Left ventricle myocardium inferior (tissue), 1 donor: ENCODE data around the gene PLRG1. TPM values are rescaled to one million over a fixed set of nuclear protein-coding genes. Genes with fewer than 3 reads are reported as not detected.

Experiments
- DNase-seq: peaks from one replicate; pipeline ENCODE4 v3.0.0-alpha.2; 2020
- H3K27ac ChIP-seq: fragments of 200-600 bp; replicated peaks from 2 replicates; pipeline ENCODE4 v1.8.0; 2021
- H3K27me3 ChIP-seq: fragments of 200-600 bp; 2 replicates; pipeline ENCODE4 v1.8.0; 2021; ENCODE audit warnings: low read depth
- H3K36me3 ChIP-seq: fragments of 200-600 bp; 2 replicates; pipeline ENCODE4 v1.8.0; 2021
- H3K4me1 ChIP-seq: fragments of 200-600 bp; 2 replicates; pipeline ENCODE4 v1.8.0; 2021
- H3K4me3 ChIP-seq: fragments of 200-600 bp; 2 replicates; pipeline ENCODE4 v1.8.0; 2021; ENCODE audit warnings: mild to moderate bottlenecking, moderate library complexity
- H3K9me3 ChIP-seq: fragments of 200-600 bp; replicated peaks from 2 replicates; pipeline ENCODE4 v1.8.0; 2021
- intact Hi-C: fragments of 100-400 bp; cut with micrococcal nuclease; formaldehyde crosslinking; loops from one replicate; pipeline ENCODE4 v1.11.0; 2022
- total RNA-seq: library from RNA; stranded (reverse); fragmentation: NEBNext Ultra II Directional; extraction: Animal tissue kit (Norgen Biotek cat#: 25700); gene quantifications from one replicate; pipeline ENCODE4 v1.2.1, GENCODE V29; 2021
- TF ChIP-seq, protein P1 (sequence below): fragments of 200-600 bp; IDR thresholded peaks from 2 replicates; pipeline ENCODE4 v1.8.0; 2021; ENCODE audit warnings: antibody characterized with exemption, mild to moderate bottlenecking, borderline replicate concordance
- donor health status: DM: no; HTN: yes; CAD: no; lungs with severe emphysema.

The PLRG1 gene
- total RNA-seq, 1 donor from 2014 or later = 37.8 TPM

DNA sequence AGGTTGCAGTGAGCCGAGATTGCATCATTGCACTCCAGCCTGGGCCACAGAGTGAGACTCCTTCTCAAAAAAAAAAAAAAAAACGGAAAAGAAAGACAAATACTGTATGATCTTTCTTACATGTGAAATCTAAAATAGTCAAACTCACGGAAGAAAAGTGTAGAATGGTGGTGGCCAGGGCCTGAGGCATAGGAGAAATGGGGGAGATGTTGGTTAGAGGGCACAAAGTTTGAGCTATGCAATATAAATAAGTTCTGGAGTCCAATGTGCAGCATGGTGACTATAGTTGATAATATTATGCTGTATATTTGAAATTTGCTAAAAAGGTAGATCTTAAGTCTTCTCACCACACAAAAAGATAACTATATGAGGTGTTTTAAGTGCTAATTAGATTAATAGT lies 41.7 kb upstream of the PLRG1 start:
- H3K4me3 ChIP-seq = no peak overlapping the region
- no peaks in the 10 kb centered on the region for H3K9me3 ChIP-seq
- peaks cover 28% of the 10 kb centered on the region for H3K27me3 ChIP-seq
- DNase-seq = no peak
- H3K36me3 ChIP-seq = no peaks in the 10 kb centered on the region
- H3K4me1 ChIP-seq = no peaks in the 10 kb centered on the region
- H3K27ac ChIP-seq = no peak overlapping the region
- TF ChIP-seq, protein P1, sequence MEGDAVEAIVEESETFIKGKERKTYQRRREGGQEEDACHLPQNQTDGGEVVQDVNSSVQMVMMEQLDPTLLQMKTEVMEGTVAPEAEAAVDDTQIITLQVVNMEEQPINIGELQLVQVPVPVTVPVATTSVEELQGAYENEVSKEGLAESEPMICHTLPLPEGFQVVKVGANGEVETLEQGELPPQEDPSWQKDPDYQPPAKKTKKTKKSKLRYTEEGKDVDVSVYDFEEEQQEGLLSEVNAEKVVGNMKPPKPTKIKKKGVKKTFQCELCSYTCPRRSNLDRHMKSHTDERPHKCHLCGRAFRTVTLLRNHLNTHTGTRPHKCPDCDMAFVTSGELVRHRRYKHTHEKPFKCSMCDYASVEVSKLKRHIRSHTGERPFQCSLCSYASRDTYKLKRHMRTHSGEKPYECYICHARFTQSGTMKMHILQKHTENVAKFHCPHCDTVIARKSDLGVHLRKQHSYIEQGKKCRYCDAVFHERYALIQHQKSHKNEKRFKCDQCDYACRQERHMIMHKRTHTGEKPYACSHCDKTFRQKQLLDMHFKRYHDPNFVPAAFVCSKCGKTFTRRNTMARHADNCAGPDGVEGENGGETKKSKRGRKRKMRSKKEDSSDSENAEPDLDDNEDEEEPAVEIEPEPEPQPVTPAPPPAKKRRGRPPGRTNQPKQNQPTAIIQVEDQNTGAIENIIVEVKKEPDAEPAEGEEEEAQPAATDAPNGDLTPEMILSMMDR = no peak
- intact Hi-C loops = no loop called here

DNA sequence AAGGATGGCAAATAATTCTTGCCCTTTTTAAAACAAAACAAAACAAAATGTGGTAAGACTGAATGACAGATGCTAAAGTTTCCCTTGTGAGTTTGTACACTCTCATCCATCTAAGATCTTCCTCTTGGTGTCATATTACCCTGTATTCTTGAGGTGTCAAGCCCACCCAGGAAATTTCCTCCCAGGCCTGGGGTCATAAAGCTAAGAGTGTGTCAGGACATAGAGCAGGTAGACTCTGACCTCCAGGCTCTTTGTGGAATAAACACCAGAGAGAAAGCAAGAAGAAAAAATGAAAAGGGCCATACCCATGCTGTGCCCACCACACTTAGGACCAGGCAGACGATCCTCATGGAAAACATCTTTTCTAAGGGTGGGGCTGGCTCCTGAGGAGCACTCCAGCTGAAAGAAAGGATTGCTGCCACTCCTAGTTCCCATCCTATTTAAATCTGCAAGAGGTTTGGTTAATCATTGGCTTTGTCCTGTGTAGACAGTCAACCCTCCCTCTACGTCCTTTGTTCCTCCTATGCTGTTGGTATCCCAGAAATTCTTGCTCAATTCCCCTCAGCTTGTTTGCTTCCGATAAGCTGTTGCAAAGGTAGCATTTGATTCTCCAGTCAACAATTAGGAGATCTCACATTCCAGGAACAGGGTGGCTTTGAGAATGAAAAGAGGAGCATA lies 40.3 kb upstream of the PLRG1 start, which contains the start of gene FGA:
TSS of gene FGA (minus strand) at position 414 of the 678 bp plus-strand sequence. CDS start at position 359, 55 bp downstream.
- no peaks in the 10 kb centered on the region for H3K4me1 ChIP-seq
- TF ChIP-seq, protein P1 = no peak
- no peak within 1 kb of the TSS for H3K27ac ChIP-seq
- peaks cover 29% of the 10 kb centered on the region for H3K27me3 ChIP-seq
- intact Hi-C loops = no loop called here
- no peak for DNase-seq
- no peaks in the 10 kb centered on the region for H3K36me3 ChIP-seq
- no peak within 1 kb of the TSS for H3K4me3 ChIP-seq
- no peaks in the 10 kb centered on the region for H3K9me3 ChIP-seq

DNA sequence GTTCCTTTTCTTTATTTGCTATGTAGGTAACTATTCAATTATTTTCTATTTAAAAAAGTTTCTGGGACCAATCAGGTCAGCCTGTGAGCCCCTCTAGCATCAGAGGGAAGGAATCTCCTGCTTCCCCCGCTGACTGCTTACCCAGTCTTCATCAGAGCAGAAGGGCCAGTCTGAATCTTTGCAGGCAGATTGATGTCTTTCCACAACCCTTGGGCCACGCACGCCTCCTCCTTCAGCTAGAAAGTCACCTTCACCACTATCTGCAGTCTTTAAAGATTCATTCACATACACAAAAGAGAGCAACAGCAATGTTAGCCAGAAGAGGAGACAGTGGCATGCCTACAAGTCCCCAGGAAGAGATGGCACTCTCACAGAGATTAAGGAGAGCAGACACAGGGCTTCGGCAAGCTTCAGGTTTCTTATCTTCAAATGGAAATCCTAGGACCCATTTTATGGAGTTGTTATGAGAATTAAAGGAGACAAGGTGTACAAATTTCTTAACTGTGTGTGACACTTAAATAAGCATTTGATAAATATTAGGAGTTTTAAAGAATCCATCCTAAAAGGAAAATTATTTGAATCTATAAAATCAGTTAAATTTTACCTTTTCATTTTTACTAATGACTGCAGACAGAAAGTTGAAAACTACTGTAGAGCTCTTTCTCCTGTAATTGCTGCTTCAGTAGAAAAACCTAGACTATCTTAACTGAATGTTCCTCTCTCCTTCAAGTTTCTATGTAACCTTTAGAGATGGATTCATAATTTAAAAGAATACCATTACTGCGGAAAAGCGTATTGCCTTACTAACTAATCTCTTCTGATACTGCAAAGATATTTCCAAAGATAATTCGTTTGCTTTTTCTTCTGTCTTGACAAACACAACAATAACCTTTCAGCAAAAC lies 39.3 kb upstream of the PLRG1 start:
- Histone ChIP-seq H3K4me3 (no peak overlapping the region), H3K4me1 (no peaks in the 10 kb centered on the region), H3K9me3 (no peaks in the 10 kb centered on the region), H3K27me3 (peaks cover 29% of the 10 kb centered on the region), H3K36me3 (no peaks in the 10 kb centered on the region), H3K27ac (no peak overlapping the region)
- TF ChIP-seq, protein P1 = no peak
- no peak for DNase-seq
- intact Hi-C loops = no loop called here

DNA sequence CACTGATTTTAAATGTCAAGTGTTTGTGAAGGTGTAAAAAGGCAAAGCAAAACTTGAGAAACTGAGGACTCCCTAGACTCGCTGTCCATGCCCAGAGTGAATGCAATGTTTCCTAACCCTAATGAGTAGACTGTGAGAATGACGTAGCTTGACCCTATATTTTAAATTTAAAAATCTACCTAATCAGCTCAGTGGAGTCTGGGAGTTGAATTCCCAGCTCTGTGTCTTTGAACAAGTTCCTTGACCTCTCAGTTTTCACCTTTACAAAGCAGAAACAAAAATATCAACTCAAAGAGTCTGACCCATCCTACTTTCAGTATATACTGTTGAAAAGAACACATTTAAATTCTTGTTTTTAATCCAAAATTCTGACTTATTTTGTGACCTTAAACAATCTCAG lies 38.0 kb upstream of the PLRG1 start:
- TF ChIP-seq, protein P1 = no peak
- Histone ChIP-seq H3K27me3 (peaks cover 29% of the 10 kb centered on the region), H3K27ac (no peak overlapping the region), H3K4me3 (no peak overlapping the region), H3K36me3 (no peaks in the 10 kb centered on the region), H3K9me3 (no peaks in the 10 kb centered on the region), H3K4me1 (no peaks in the 10 kb centered on the region)
- intact Hi-C loops = no loop called here
- no peak for DNase-seq

DNA sequence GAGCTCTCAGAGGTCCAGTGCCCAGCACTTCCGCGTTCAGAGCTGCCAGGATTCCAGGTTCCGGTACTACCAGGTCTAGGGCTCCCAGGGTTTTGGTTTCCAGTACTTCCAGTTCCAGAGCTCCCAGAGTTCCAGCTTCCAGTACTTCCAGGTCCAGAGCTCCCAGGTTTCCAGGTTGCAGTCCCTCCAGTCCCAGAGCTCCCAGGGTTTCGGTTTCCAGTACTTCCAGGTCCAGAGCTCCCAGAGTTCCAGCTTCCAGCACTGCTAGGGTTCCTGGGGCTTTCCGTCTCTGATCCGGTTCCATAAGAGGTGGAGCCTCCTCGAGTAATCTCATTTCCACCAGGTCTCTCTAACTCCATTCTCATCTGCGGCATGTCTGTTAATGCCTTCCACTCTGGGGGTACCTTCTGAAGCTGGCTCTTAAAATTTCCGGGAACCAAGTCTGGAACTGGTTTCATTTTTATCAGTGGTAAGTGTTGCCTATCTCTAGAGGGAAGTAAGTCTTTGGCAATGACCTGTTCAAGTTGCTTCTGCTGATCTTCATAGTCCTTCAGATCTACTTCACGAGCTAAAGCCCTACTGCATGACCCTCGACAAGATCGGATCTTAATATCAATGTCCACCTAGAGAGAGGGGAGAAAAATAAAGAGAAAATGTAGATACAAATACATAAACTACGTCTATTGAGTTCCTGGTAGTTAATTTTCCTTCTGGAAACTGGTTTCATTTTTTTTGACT lies 36.3 kb upstream of the PLRG1 start:
- TF ChIP-seq, protein P1 = no peak
- Histone ChIP-seq H3K9me3 (no peaks in the 10 kb centered on the region), H3K4me1 (no peaks in the 10 kb centered on the region), H3K27me3 (peaks cover 29% of the 10 kb centered on the region), H3K36me3 (no peaks in the 10 kb centered on the region), H3K4me3 (no peak overlapping the region), H3K27ac (no peak overlapping the region)
- intact Hi-C loops = no loop called here
- DNase-seq = no peak
